GM10266 (cell line): ENCODE results near the gene SPC25.

ENCODE experiments used
- DNase-seq: peaks from one replicate; pipeline ENCODE4 v3.0.0; 2012; ENCODE audit errors: extremely low spot score
- TF ChIP-seq, protein P1 (sequence below): IDR thresholded peaks from 2 replicates; pipeline ENCODE4 v1.5.1; 2012; ENCODE audit warnings: mild to moderate bottlenecking, low read depth; ENCODE audit not compliant: control insufficient read depth, insufficient read depth; ENCODE audit errors: missing control alignments

Gene SPC25

DNA sequence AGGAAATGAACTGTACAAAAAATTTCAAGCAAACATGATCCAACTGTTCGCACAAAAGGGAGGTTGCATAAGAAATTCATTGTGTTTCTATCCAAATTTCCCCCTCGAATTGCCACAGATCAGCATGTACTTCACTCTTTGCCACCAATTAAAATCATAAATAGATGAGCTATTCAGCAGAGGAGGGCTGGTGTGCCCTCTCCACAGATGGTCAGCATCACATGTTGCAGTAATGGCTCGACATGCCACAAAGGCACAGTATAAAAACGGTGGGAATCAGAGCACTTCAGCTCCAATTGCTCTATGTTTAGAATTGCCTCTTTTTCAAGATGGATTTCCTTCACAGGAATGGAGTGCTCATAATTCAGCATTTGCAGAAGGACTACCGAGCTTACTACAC lies 10.8 kb upstream of the SPC25 start, which contains the start of gene G6PC2:
TSS of gene G6PC2 (plus strand) at position 289 of the 400 bp plus-strand sequence. CDS start at position 330, 41 bp downstream.
- DNase-seq, result no peak
- TF ChIP-seq, protein P1, sequence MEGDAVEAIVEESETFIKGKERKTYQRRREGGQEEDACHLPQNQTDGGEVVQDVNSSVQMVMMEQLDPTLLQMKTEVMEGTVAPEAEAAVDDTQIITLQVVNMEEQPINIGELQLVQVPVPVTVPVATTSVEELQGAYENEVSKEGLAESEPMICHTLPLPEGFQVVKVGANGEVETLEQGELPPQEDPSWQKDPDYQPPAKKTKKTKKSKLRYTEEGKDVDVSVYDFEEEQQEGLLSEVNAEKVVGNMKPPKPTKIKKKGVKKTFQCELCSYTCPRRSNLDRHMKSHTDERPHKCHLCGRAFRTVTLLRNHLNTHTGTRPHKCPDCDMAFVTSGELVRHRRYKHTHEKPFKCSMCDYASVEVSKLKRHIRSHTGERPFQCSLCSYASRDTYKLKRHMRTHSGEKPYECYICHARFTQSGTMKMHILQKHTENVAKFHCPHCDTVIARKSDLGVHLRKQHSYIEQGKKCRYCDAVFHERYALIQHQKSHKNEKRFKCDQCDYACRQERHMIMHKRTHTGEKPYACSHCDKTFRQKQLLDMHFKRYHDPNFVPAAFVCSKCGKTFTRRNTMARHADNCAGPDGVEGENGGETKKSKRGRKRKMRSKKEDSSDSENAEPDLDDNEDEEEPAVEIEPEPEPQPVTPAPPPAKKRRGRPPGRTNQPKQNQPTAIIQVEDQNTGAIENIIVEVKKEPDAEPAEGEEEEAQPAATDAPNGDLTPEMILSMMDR, result no peak

DNA sequence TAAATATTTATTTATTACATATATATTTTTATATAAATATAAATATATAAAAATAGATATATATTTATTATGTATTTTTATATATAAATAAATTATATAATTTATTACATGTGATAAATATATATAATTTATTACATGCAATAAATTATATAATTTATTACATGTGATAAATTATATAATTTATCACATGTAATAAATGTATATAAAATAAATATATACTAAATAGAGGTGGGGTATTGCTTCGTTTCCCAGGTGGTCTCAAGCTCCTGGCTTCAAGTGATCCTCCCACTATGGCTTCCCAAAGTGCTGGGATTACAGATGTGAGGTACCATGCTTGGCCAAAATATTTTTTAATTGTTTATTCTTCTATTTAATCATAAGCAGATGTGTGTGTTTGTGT lies 7.2 kb upstream of the SPC25 start:
- TF ChIP-seq, protein P1, result no peak
- no peak for DNase-seq

DNA sequence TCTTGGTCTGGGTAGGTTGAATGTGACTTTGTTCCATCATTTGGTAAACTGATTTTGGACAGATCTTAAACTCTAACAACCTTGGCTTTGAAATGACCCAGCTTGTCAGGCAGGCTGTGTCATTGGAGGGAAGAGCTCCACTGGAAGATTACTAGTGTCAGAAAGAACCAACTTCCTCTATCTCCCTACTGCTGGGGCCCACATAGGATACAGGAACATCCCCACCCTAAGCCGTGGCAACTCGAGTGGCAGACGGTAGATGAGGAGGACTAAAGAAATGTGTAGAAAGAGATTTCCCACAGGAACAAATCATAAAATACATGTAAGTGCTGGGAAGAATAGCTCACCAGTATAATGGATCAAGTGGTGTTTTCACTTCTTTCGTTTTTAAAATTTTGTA lies 6.6 kb upstream of the SPC25 start:
- TF ChIP-seq, protein P1, result no peak
- DNase-seq, result no peak

DNA sequence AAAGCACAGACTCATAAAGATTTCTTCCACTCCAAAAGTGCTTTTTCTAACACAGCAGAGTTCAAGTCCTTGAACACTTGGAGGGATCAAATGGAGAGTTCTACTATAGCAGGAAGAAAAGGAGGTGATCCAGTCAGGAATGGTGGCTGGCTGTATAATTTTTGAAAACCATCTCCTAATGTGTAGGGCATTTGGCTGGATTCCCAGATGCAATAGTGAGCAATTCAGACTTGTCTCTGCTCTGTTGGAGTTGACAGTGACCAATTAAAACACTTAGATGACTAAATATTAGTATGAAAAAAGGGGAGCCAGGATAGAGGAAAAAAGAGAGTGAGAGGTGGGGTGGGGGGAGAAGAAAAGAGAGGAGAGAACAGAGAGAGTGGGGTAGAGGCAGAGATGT lies 5.5 kb upstream of the SPC25 start:
- TF ChIP-seq, protein P1, result no peak
- no peak for DNase-seq

DNA sequence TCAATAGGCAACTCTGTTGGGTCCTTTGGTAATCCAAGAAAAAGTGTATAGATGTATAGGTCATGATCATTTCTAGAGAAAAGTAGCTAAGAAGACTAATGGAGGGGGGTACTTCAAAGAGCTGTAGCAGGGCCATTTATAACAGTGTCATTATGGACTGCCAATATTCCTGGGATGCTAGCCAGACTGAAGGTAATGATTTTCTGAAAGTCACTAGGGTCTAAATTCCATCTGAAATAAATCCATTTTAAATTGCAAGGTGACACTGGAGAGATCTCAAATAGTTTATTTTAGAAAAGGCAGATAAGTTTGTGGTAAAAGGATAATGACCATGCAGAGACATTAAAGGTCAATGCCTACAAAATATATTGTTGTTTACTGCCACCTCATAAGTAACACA lies 4.5 kb upstream of the SPC25 start:
- no peak for DNase-seq
- TF ChIP-seq, protein P1, result no peak

DNA sequence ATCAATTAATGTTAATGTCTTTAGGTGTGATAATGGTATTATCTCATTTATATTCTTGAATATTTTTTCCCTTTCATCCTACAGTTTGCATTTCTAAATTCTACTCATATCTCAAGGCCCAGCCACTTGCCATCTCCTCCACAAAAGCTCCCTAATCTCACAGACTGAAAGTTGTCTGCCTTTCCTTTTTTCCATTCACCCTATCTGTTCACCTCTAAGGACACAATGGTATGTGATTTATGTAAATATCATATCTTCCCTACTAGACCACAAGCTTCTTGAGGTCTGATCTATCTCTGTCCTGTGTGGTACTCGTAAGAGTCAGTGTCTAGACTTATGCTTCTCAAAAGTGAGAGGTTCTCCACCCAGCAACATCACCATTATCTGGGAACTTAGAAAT lies 3.9 kb upstream of the SPC25 start:
- TF ChIP-seq, protein P1, result no peak
- DNase-seq, result no peak

DNA sequence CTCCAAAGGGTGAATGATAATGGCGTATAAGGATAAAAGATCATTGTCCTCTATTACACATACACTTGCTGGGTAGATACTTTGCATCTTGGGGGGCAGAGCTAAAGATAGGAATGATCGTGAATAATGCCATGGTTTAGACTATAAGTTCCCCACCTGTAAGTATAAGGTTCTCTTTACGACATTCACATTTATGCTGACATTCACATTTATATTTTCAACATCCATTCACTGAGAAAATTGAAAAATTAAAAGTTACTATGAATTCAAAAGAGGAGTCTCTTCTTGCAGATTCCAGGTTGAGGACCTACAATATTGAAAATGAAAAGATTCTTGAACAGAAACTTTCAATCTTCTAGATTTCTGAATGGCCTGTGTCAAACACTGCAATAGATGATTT lies 2.1 kb upstream of the SPC25 start:
- TF ChIP-seq, protein P1, result no peak
- DNase-seq, result no peak
